ENCODE measurements around the gene ADCY9. TPM values are rescaled to one million over a fixed set of nuclear protein-coding genes. Genes with fewer than 3 reads are reported as not detected.
"Not testable (repeated sequence)": the region's sequence is repeated elsewhere in the genome, so short reads cannot be mapped to it uniquely, and the experiment has no call there.

Gene ADCY9
- total and polyA plus RNA-seq, 8 donors = 9.8 to 61.1 (median 12.9) TPM

GRCh38 chr16:3934491-3935181 is 181.6 kb downstream of the ADCY9 start:
- H3K27ac ChIP-seq = no peak overlapping the region
- H3K4me1 ChIP-seq = peaks cover 9 to 10% of the 10 kb centered on the region in 2 donors
- intact Hi-C loops (cut with DNase I) = no loop called here
- ATAC-seq (no peak), DNase-seq (no peak)
- H3K4me3 ChIP-seq = no peak overlapping the region
- peaks cover 0 to 7% of the 10 kb centered on the region in 2 donors for H3K27me3 ChIP-seq
- TF ChIP-seq CTCF (IDR thresholded peaks at IDR 0.05) = no peak
- H3K9me3 ChIP-seq = no peaks in the 10 kb centered on the region
- no peaks in the 10 kb centered on the region for H3K36me3 ChIP-seq

GRCh38 chr16:3927147-3927546 is 189.1 kb downstream of the ADCY9 start:
- H3K4me1 ChIP-seq; H3K27me3 ChIP-seq; H3K36me3 ChIP-seq; H3K27ac ChIP-seq; H3K4me3 ChIP-seq; DNase-seq; H3K9me3 ChIP-seq; ATAC-seq; intact Hi-C loops (cut with DNase I): not testable (repeated sequence)

- H3K4me1 ChIP-seq = no peaks in the 10 kb centered on the region
- H3K27ac ChIP-seq = no peak overlapping the region
- H3K4me3 ChIP-seq = no peak overlapping the region
- ATAC-seq (no peak), DNase-seq (no peak)
- intact Hi-C loops (cut with DNase I) = no loop called here
- H3K27me3 ChIP-seq = no peaks in the 10 kb centered on the region
- TF ChIP-seq CTCF (IDR thresholded peaks at IDR 0.05) = no peak
- no peaks in the 10 kb centered on the region for H3K36me3 ChIP-seq
- no peaks in the 10 kb centered on the region for H3K9me3 ChIP-seq
Observed at GRCh38 chr16:3924763-3925162, 191.5 kb downstream of the ADCY9 start.

GRCh38 chr16:3922241-3922640 is 194.0 kb downstream of the ADCY9 start:
- no peak overlapping the region for H3K4me3 ChIP-seq
- H3K4me1 ChIP-seq = no peaks in the 10 kb centered on the region
- H3K36me3 ChIP-seq = no peaks in the 10 kb centered on the region
- H3K9me3 ChIP-seq = peaks cover 0 to 7% of the 10 kb centered on the region in 2 donors
- TF ChIP-seq CTCF (IDR thresholded peaks at IDR 0.05) = no peak
- intact Hi-C loops (cut with DNase I) = no loop called here
- no peak for DNase-seq
- no peak overlapping the region for H3K27ac ChIP-seq
- ATAC-seq = no peak
- no peaks in the 10 kb centered on the region for H3K27me3 ChIP-seq

GRCh38 chr16:3920206-3920605 is 196.0 kb downstream of the ADCY9 start:
- no peak for DNase-seq
- Histone ChIP-seq H3K36me3 (no peaks in the 10 kb centered on the region), H3K4me1 (no peaks in the 10 kb centered on the region), H3K27me3 (no peaks in the 10 kb centered on the region), H3K27ac (no peak overlapping the region), H3K9me3 (peaks cover 0 to 8% of the 10 kb centered on the region in 2 donors), H3K4me3 (no peak overlapping the region)
- no peak for TF ChIP-seq CTCF (IDR thresholded peaks at IDR 0.05)
- intact Hi-C loops (cut with DNase I) = no loop called here
- ATAC-seq = no peak

- H3K27ac ChIP-seq = no peak overlapping the region
- no peak overlapping the region for H3K4me3 ChIP-seq
- no peaks in the 10 kb centered on the region for H3K27me3 ChIP-seq
- intact Hi-C loops (cut with DNase I) = no loop called here
- peaks cover 0 to 8% of the 10 kb centered on the region in 2 donors for H3K9me3 ChIP-seq
- no peaks in the 10 kb centered on the region for H3K4me1 ChIP-seq
- no peaks in the 10 kb centered on the region for H3K36me3 ChIP-seq
- ATAC-seq (no peak), DNase-seq (no peak)
- TF ChIP-seq CTCF (IDR thresholded peaks at IDR 0.05) = no peak
Observed at GRCh38 chr16:3919413-3919812, 196.8 kb downstream of the ADCY9 start.

Measured in left lung (tissue), 10 donors.